Panc1 (cell line): ENCODE data around the gene WFIKKN1.

Source experiments
- TCF7L2 ChIP-seq: IDR thresholded peaks from 2 replicates; pipeline ENCODE4 v1.6.1; 2011; ENCODE audit warnings: mild to moderate bottlenecking, low read depth, low read length, inconsistent platforms
- TF ChIP-seq, protein P1 (sequence below): fragments of 450-650 bp; IDR thresholded peaks from 2 replicates; pipeline ENCODE4 v1.5.1; 2017; ENCODE audit warnings: mild to moderate bottlenecking

DNA sequence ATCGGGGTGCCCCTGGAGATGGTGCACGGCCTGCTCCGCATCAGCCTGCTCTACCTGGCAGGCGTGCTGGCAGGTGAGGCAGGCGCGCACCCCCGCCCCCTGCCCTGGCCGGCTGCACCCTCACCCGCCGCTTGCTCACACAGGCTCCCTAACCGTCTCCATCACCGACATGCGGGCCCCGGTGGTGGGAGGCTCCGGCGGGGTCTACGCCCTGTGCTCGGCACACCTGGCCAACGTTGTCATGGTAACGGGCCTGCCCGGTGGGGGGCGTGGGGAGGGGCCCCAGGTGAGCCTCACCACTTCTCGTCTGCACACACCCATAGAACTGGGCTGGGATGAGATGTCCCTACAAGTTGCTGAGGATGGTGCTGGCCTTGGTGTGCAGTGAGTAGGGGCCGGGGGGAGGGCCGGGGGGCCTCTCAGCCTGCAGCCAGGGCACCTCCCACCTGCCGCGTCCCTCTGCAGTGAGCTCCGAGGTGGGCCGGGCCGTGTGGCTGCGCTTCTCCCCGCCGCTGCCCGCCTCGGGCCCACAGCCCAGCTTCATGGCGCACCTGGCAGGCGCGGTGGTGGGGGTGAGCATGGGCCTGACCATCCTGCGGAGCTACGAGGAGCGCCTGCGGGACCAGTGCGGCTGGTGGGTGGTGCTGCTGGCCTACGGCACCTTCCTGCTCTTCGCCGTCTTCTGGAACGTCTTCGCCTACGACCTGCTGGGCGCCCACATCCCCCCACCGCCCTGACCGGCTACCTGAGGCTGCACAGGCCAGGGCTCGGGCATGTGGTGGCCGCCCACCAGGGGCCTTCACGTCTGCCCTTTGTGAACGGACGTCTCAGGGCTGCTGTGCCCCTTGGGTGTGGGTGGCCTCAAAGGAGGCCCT lies 46.8 kb downstream of the WFIKKN1 start:
- TF ChIP-seq, protein P1, sequence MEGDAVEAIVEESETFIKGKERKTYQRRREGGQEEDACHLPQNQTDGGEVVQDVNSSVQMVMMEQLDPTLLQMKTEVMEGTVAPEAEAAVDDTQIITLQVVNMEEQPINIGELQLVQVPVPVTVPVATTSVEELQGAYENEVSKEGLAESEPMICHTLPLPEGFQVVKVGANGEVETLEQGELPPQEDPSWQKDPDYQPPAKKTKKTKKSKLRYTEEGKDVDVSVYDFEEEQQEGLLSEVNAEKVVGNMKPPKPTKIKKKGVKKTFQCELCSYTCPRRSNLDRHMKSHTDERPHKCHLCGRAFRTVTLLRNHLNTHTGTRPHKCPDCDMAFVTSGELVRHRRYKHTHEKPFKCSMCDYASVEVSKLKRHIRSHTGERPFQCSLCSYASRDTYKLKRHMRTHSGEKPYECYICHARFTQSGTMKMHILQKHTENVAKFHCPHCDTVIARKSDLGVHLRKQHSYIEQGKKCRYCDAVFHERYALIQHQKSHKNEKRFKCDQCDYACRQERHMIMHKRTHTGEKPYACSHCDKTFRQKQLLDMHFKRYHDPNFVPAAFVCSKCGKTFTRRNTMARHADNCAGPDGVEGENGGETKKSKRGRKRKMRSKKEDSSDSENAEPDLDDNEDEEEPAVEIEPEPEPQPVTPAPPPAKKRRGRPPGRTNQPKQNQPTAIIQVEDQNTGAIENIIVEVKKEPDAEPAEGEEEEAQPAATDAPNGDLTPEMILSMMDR, result no peak
- no peak for TF ChIP-seq TCF7L2
